Fibroblast of mammary gland (primary cell): ENCODE measurements around the gene TBX1.

Experiments used
- DNase-seq: peaks from one replicate; pipeline ENCODE4 v3.0.0-alpha.2; 2010; ENCODE audit warnings: low read depth
- H3K4me3 ChIP-seq: 2 replicates; pipeline ENCODE4 v1.5.1; 2011; ENCODE audit warnings: low read depth, mild to moderate bottlenecking, low read length, moderate library complexity; ENCODE audit not compliant: control insufficient read depth
- TF ChIP-seq, protein P1 (sequence below): conservative IDR thresholded peaks from 2 replicates; pipeline ENCODE4 v1.5.1; 2011; ENCODE audit warnings: low read depth, low read length, inconsistent platforms; ENCODE audit not compliant: control insufficient read depth, insufficient read depth

The TBX1 gene

GRCh38 chr22:19728836-19729235 is 31.7 kb upstream of the TBX1 start:
- DNase-seq = no peak
- TF ChIP-seq, protein P1, sequence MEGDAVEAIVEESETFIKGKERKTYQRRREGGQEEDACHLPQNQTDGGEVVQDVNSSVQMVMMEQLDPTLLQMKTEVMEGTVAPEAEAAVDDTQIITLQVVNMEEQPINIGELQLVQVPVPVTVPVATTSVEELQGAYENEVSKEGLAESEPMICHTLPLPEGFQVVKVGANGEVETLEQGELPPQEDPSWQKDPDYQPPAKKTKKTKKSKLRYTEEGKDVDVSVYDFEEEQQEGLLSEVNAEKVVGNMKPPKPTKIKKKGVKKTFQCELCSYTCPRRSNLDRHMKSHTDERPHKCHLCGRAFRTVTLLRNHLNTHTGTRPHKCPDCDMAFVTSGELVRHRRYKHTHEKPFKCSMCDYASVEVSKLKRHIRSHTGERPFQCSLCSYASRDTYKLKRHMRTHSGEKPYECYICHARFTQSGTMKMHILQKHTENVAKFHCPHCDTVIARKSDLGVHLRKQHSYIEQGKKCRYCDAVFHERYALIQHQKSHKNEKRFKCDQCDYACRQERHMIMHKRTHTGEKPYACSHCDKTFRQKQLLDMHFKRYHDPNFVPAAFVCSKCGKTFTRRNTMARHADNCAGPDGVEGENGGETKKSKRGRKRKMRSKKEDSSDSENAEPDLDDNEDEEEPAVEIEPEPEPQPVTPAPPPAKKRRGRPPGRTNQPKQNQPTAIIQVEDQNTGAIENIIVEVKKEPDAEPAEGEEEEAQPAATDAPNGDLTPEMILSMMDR = no peak
- no peak overlapping the region for H3K4me3 ChIP-seq

- no peak for DNase-seq
- no peak overlapping the region for H3K4me3 ChIP-seq
- TF ChIP-seq, protein P1 = no peak
Observed at GRCh38 chr22:19729507-19729906, 31.1 kb upstream of the TBX1 start.

DNA sequence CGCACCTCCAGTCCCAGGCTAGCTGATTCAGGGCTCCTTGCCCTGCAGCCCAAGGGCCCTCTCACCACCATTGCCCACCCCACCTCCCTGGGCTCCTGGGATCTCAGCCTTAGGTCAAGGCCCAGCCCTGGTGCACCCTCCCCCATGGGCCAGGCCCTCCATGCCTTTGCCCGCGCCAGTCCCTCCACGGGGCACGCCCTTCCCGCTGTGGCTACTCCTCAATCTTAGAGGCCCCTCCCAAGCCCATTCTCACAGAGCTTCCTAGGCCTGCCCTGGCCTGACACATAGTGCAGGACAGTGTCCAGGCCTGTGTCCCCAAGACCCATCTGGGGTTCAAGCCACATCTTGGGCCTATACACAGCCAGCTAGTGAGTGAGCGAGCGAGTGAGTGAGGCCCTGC is 30.4 kb upstream of the TBX1 start:
- TF ChIP-seq, protein P1 = no peak

DNA sequence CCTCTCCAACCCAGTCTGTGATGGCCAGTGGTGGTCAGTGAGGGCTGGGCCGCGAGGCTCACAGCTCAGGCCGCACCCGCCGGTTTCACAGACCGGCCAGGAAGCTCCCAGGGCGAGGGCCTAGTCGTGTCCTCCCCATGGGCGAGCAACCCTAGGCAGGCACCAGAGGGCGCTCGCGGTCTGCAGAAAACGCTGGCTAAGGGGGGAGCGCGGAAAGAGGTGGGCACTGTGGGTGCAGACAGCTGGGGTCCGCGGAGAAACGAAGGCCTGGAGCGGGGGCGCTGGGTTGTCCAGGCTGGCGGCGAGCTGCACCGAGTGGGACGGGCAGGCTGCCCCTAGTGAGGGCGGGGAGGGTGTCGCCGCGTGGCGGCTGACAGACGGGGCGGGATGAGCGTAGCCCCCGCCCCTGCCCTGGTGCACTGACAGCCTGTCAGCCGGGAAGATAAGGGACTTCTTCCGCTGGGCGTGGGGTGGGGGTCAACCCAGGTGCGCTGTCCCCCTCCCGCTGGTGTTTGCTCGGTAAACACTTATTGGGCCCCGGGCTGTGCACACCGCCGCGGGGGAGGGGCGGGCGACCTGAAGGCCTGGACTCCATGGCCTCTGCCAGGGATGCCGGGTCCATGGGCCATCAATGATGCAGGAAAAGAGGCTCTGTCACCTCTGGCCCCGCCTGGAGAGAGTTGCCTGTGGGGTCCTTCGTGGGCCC is 29.8 kb upstream of the TBX1 start:
- TF ChIP-seq, protein P1 = peak; percentile 80
- peak; percentile 71 for DNase-seq
- H3K4me3 ChIP-seq = peak overlapping the region; percentile 44

More for the DNA sequence above, 30.4 kb upstream of the TBX1 start:
- H3K4me3 ChIP-seq = no peak overlapping the region
- no peak for DNase-seq

- TF ChIP-seq, protein P1 = no peak
- DNase-seq = no peak
- H3K4me3 ChIP-seq = no peak overlapping the region
Observed at GRCh38 chr22:19731361-19732135, 29.0 kb upstream of the TBX1 start.

- no peak overlapping the region for H3K4me3 ChIP-seq
Observed at GRCh38 chr22:19732403-19733113, 28.0 kb upstream of the TBX1 start.

More at GRCh38 chr22:19732403-19733113, 28.0 kb upstream of the TBX1 start:
- TF ChIP-seq, protein P1 = no peak
- DNase-seq = no peak
